GM12801 (cell line): ENCODE measurements around the gene PAWR.

ENCODE experiments used
- CTCF ChIP-seq: IDR thresholded peaks from one replicate; pipeline ENCODE4 v1.5.1; 2011; ENCODE audit warnings: control low read depth; ENCODE audit not compliant: insufficient read length; ENCODE audit errors: extremely low read depth

Gene PAWR

GRCh38 chr12:79585147-79585546 lies 105.6 kb downstream of the PAWR start:
- no peak for TF ChIP-seq CTCF

DNA sequence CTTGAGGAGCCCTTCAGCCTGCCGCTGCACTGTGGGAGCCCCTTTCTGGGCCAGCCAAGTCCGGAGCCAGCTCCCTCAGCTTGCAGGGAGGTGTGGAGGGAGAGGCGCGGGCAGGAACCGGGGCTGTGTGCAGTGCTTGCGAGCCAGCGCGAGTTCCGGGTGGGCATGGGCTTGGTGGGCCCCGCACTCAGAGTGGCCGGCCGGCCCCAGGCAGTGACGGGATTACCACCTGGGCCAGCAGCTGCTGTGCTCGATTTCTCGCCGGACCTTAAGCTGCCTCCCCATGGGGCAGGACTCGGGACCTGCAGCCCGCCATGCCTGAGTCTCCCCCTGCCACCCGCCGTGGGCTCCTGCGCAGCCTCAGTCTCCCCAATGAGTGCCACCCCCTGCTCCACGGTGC lies 116.9 kb downstream of the PAWR start:
- TF ChIP-seq CTCF, result no peak

GRCh38 chr12:79569679-79570078 lies 121.1 kb downstream of the PAWR start:
- TF ChIP-seq CTCF, result no peak

DNA sequence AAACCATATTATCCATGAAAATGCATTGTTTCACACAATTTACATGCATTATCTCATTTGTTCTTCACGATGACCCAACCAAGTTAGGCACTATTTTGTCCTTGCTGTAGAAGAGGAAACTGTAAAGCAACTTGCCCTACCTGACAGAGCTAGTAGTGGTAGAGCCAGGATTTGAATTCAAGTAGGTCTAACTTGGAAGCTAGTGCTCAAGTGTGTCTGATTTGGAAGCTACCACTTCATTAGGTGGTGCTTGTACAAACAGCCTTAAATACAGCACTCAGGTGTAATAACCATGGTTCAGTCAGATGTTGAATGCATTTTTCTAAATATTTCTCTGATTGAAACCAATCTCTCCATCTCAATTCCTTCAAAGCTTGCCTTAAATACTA lies 123.6 kb downstream of the PAWR start:
- TF ChIP-seq CTCF, result no peak

DNA sequence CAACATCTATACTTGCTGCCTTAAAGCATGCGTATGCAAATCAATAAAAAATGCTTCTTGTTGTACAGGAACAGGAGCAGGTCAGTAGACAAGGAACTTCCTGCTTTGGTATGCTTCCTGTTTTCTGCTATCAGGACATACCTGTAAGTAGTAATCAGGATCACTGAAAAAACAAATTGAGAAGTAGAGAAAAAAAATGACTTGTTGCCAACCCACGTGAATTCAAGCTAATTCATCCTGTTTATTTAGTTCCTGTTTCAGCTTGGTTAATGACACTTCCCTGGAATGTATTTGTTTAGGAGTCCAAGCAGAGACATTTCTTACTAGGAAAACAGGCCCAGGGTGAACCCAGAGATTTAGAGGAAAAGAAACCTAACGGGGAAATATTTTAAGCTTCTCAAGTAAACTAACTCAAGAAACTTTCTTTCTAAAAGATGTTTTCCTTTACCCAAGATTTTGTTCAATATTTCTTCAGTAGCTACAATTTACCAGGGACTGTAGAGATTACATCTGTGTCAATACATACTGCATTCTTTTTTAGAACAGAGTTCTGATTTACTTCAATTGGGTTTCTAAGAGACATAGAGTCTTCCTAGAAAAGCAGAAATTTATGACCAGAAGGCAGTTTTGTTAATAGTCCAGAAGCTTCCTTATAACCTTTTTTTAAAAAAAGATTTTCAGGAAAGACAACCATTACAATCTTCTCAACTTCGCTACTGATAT lies 124.2 kb downstream of the PAWR start:
- TF ChIP-seq CTCF, result no peak

DNA sequence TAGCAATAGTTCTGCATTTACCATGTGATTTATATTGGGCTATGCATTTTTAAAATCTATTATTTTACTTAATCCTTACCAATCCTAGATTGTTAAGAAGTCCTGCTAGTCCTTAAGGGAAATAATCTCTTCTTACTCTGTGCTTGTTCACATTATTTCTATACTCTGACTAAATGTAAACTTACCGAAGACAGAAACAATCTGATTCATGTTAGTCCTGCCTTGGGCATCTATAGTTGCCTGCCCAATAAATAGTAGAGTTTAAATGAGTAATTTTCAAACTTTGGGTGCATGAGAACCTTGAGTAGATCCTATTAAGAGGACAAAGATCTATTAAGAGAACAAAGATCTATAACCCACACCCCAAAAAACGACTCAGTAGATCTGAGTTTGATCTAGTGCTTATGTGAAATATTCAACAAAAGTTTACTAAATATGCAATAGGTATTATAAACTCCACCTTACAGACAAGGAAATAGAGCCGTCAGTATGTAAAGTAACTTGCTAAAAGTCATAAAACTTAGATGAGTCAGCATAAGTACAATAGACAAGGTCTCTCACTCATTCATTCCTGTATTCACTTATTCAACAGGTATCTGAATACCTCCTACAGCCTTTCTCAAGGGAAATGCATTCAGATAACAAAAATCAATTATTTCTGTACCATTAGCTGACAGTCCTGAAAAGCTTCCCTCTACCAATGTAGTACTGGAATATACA lies 127.6 kb downstream of the PAWR start:
- TF ChIP-seq CTCF, result no peak

DNA sequence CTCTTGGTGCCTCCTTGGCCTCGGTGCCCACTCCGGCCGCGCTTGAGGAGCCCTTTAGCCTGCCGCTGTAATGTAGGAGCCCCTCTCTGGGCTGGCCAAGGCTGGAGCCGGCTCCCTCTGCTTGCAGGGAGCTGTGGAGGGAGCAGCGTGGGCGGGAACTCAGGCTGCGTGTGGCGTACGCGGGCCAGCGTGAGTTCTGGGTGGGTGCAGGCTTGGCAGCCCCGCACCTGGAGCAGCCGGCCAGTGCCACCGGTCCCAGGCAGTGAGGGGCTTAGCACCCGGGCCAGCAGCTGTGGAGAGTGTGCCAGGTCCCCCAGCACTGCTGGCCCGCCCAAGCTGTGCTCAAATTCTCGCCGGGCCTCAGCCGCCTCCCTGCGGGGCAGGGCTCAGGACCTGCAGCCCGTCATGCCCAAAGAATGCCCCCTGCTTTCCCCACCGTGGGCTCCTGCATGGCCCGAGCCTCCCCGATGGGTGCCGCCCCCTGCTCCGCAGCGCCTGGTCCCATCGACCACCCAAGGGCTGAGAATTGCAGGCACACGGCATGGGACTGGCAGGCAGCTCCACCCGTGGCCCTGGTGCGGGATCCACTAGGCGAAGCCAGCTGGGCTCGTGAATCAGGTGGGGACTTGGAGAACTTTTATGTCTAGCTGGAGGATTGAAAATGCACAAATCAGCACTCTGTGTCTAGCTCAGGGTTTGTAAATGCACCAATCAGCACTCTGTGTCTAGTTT lies 129.2 kb downstream of the PAWR start:
- TF ChIP-seq CTCF, result no peak
